HepG2 (cell line): ENCODE measurements around the gene PPP2R5C. TPM values are rescaled to one million over a fixed set of nuclear protein-coding genes. Genes with fewer than 3 reads are reported as not detected.

Source experiments
- ATAC-seq: fragments of 200-7000 bp; cut with Tn5 transposase; 3 replicates; pipeline ENCODE4 v1.9.1; 2020; ENCODE audit warnings: mild to moderate bottlenecking, moderate library complexity
- BruUV-seq: library from RNA; stranded (reverse); fragments of 400-500 nt; replicated peaks from 2 replicates; lab custom pipeline; 2021; lab: Mats Ljungman, UMichigan
- CTCF ChIA-PET: fragments of 300-600 bp; formaldehyde crosslinking; extraction: SDS; loops from one replicate; lab custom pipeline; 2021; ENCODE audit warnings: low total read pairs, inconsistent platforms, low intra/inter-chr PET ratio; lab: Yijun Ruan, JAX
- POLR2A ChIA-PET: fragments of 350-600 bp; sonication (Branson Sonifier 250); formaldehyde crosslinking; loops from one replicate; lab custom pipeline; 2020; ENCODE audit warnings: antibody characterized with exemption, inconsistent platforms; lab: Yijun Ruan, JAX
- DNase-seq: peaks from one replicate; pipeline ENCODE4 v3.0.0-alpha.2; 2015; ENCODE audit warnings: low spot score
- FAIRE-seq: peaks from 3 replicates; lab custom pipeline; 2011; peaks lifted over from hg19 to GRCh38; lab: Jason Lieb, UNC
- H2AFZ ChIP-seq: one replicate; pipeline ENCODE4 v1.6.1; 2011; ENCODE audit warnings: low read length, inconsistent platforms
- H3K27ac ChIP-seq: fragments of 300-600 bp; 3 replicates; pipeline ENCODE4 v1.8.0; 2011; ENCODE audit warnings: mixed run types, mild to moderate bottlenecking, mixed read lengths, low read length, inconsistent platforms; ENCODE audit not compliant: insufficient read depth; ENCODE audit errors: extremely low read length
- H3K27me3 ChIP-seq, 2 experiments: fragments of 200-600 bp in 1 of 2; 2 replicates in 1 of 2; 3 replicates in 1 of 2; pipeline versions ENCODE4 v1.6.0 to v1.8.0; 2011; ENCODE audit warnings: low read length in 2 of 2, mild to moderate bottlenecking in 2 of 2, moderate library complexity in 2 of 2, inconsistent platforms in 1 of 2; ENCODE audit not compliant: insufficient read depth in 2 of 2, control insufficient read depth in 1 of 2
- H3K36me3 ChIP-seq, 2 experiments: fragments of 200-600 bp in 1 of 2; replicated peaks in 1 of 2; 2 replicates in 1 of 2; 3 replicates in 1 of 2; pipeline versions ENCODE4 v1.5.1 to v1.8.0; 2011; ENCODE audit warnings: low read length in 2 of 2, inconsistent platforms in 1 of 2; ENCODE audit not compliant: insufficient read depth in 2 of 2, control insufficient read depth in 1 of 2
- H3K4me1 ChIP-seq: 2 replicates; pipeline ENCODE4 v1.5.1; 2012; ENCODE audit warnings: low read length, inconsistent platforms; ENCODE audit not compliant: insufficient read depth
- H3K4me2 ChIP-seq: 2 replicates; pipeline ENCODE4 v1.6.0; 2011; ENCODE audit warnings: low read depth, low read length, inconsistent platforms
- H3K4me3 ChIP-seq, 3 experiments: fragments of 200-600 bp in 1 of 3; sonication (generic), shearing (Covaris generic) in 1 of 3; replicated peaks in 1 of 3; 2 replicates each; pipeline ENCODE4 v1.5.1; 2011 to 2016; ENCODE audit warnings: low read length in 3 of 3, inconsistent platforms in 2 of 3, low read depth in 2 of 3, mild to moderate bottlenecking in 2 of 3, control low read depth in 1 of 3, mixed read lengths in 1 of 3; ENCODE audit not compliant: insufficient read depth in 1 of 3
- H3K79me2 ChIP-seq: one replicate; pipeline ENCODE4 v1.6.1; 2011; ENCODE audit warnings: low read length, inconsistent platforms; ENCODE audit not compliant: insufficient read depth
- H3K9ac ChIP-seq: 2 replicates; pipeline ENCODE4 v1.6.0; 2011; ENCODE audit warnings: mild to moderate bottlenecking, low read depth, low read length, inconsistent platforms; ENCODE audit not compliant: insufficient read depth
- H3K9me3 ChIP-seq: 2 replicates; pipeline ENCODE4 v1.5.1; 2012; ENCODE audit warnings: mild to moderate bottlenecking, low read length
- H4K20me1 ChIP-seq: 2 replicates; pipeline ENCODE4 v1.6.0; 2011; ENCODE audit warnings: inconsistent platforms, mild to moderate bottlenecking, low read length, moderate library complexity; ENCODE audit not compliant: insufficient read depth
- ATF3 ChIP-seq: sonication (generic); formaldehyde crosslinking; IDR thresholded peaks from 2 replicates; pipeline ENCODE4 v1.4.0; 2020; ENCODE audit warnings: missing genetic modification reagents
- GATA4 ChIP-seq: sonication (generic); IDR thresholded peaks from 2 replicates; pipeline ENCODE4 v1.6.1; 2016; ENCODE audit warnings: antibody characterized with exemption, low read depth, borderline replicate concordance
- IRF1 ChIP-seq: sonication (generic); formaldehyde crosslinking; IDR thresholded peaks from 2 replicates; pipeline ENCODE4 v1.4.0; 2020; ENCODE audit warnings: low read depth, mild to moderate bottlenecking, missing genetic modification reagents
- POLR2A ChIP-seq, 2 experiments: IDR thresholded peaks; 2 replicates each; pipeline ENCODE4 v1.6.1; 2011; ENCODE audit warnings: low read depth in 2 of 2, low read length in 2 of 2, mild to moderate bottlenecking in 1 of 2, moderate library complexity in 1 of 2; ENCODE audit not compliant: insufficient read depth in 1 of 2
- PREB ChIP-seq: sonication (generic); formaldehyde crosslinking; IDR thresholded peaks from 2 replicates; pipeline ENCODE4 v1.4.0; 2020; ENCODE audit warnings: missing genetic modification reagents
- U2AF1 ChIP-seq: fragments of 200-400 bp; formaldehyde crosslinking; optimal IDR thresholded peaks from 2 replicates; pipeline ENCODE3; 2017; ENCODE audit warnings: mild to moderate bottlenecking, low read depth, low read length
- ZNF251 ChIP-seq: sonication (generic); formaldehyde crosslinking; IDR thresholded peaks from 2 replicates; pipeline ENCODE4 v1.9.0; 2021; ENCODE audit warnings: mild to moderate bottlenecking, missing genetic modification reagents
- ZNF530 ChIP-seq: sonication (generic); formaldehyde crosslinking; IDR thresholded peaks from 2 replicates; pipeline ENCODE4 v1.5.0; 2020; ENCODE audit warnings: low read depth, mild to moderate bottlenecking, missing genetic modification reagents
- WGBS: methylation state at CpG from one replicate; pipeline ENCODE4 v1.1.6; 2017; ENCODE audit warnings: low lambda C conversion rate; 5-methylcytosine and 5-hydroxymethylcytosine counted together
- in situ Hi-C: cut with HindIII; loops from 2 replicates; pipeline ENCODE4 v1.10.0; 2017; ENCODE audit warnings: low pct_unique_long_range_greater_than_20kb; ENCODE audit not compliant: extremely low pct_ligation_motif_present
- intact Hi-C: fragments of 100-400 bp; cut with micrococcal nuclease; formaldehyde crosslinking; loops from one replicate; pipeline ENCODE4 v1.10.0; 2022; ENCODE audit not compliant: unreplicated experiment
- polyA plus RNA-seq, 8 experiments: library from polyadenylated mRNA; depleted of rRNA in 3 of 8; stranded (reverse) in 7 of 8; unstranded in 1 of 8; fragments of >200 nt; fragmentation: Illumina TruSeq in 4 of 8; extraction: Trizol in 4 of 8; gene quantifications; 2 replicates each; pipeline versions ENCODE4 v1.2.1 to v1.2.3, GENCODE V29; 2011 to 2016; ENCODE audit warnings: low read depth in 4 of 8, missing spikeins in 1 of 8, mixed read lengths in 1 of 8; ENCODE audit not compliant: insufficient read depth in 1 of 8
- total RNA-seq, 5 experiments: library from RNA; depleted of rRNA; stranded (reverse); fragments of >200 nt; fragmentation: Illumina TruSeq; extraction: Trizol; gene quantifications; 2 replicates each; pipeline ENCODE4 v1.2.3, GENCODE V29; 2016; ENCODE audit warnings: low read depth in 1 of 5

Gene PPP2R5C
- total and polyA plus RNA-seq, 2 of the 13 experiments (the other 11 are each of a cell fraction or from before 2014, with no cell fraction given): 74.3 to 78.5 TPM

GRCh38 chr14:101920271-101920670 lies 158.8 kb downstream of the PPP2R5C start (continued):
- TF ChIP-seq U2AF1 (no peak), GATA4 (no peak), PREB (CRISPR knock-in tag) (no peak), IRF1 (CRISPR knock-in tag) (no peak), ATF3 (CRISPR knock-in tag) (no peak), POLR2A (IDR thresholded peaks at IDR 0.05; ENCODE audit: insufficient read depth in 1 of 2, low read depth in 2 of 2, low read length in 2 of 2) (no peak), ZNF251 (no peak)

- Histone ChIP-seq H3K27ac (no peak overlapping the region), H3K9ac (no peak overlapping the region), H3K36me3 (peaks cover 1 to 15% of the 10 kb centered on the region in 2 experiments; a peak in 3 of 5 replicates), H4K20me1 (no peaks in the 10 kb centered on the region), H3K4me2 (no peak overlapping the region), H3K4me1 (no peaks in the 10 kb centered on the region), H3K9me3 (no peaks in the 10 kb centered on the region), H3K27me3 (no peaks in the 10 kb centered on the region), H2AFZ (no peak overlapping the region), H3K4me3 (no peak overlapping the region), H3K79me2 (no peaks in the 10 kb centered on the region)
- no peak for ATAC-seq
- ChIA-PET POLR2A (no interaction called here), CTCF (no interaction called here)
- 91% methylated on average over 7 of the region's 7 CpGs for WGBS
- FAIRE-seq: no peak
- DNase-seq: no peak
- BruUV-seq: no TSS peak
- in situ Hi-C loops: no loop called here
- intact Hi-C loops: no loop called here
- no peak for TF ChIP-seq ZNF530
These were observed 161.4 kb downstream of the PPP2R5C start for GRCh38 chr14:101922866-101923265.
